H1 (cell line): ENCODE measurements around the gene STARD3. TPM values are rescaled to one million over a fixed set of nuclear protein-coding genes. Genes with fewer than 3 reads are reported as not detected.

ENCODE experiments used
- CTCF ChIA-PET: fragments of 300-600 bp; sonication (Branson Sonifier 250); formaldehyde crosslinking; loops from one replicate; lab custom pipeline; 2021; ENCODE audit not compliant: partially characterized antibody; lab: Charles Lee
- POLR2A ChIA-PET: fragments of 300-600 bp; sonication (Branson Sonifier 250); formaldehyde crosslinking; loops from one replicate; lab custom pipeline; 2021; ENCODE audit warnings: inconsistent platforms; ENCODE audit not compliant: partially characterized antibody; lab: Charles Lee
- DNase-seq, 2 experiments: peaks; one replicate each; pipeline versions ENCODE4 v3.0.0 to v3.0.0-alpha.2; 2010 to 2022; ENCODE audit warnings: low spot score in 2 of 2, low read depth in 1 of 2, mixed read lengths in 1 of 2
- FAIRE-seq: peaks from 2 replicates; lab custom pipeline; 2011; peaks lifted over from hg19 to GRCh38; lab: Jason Lieb, UNC
- H2AFZ ChIP-seq: 2 replicates; pipeline ENCODE4 v1.8.1; 2012; ENCODE audit warnings: low read length, inconsistent platforms
- H2AK5ac ChIP-seq: 2 replicates; pipeline ENCODE4 v1.6.1; 2013; ENCODE audit warnings: low read depth, low read length
- H2BK120ac ChIP-seq: replicated peaks from 2 replicates; pipeline ENCODE3; 2013; ENCODE audit warnings: low read depth, low read length, inconsistent platforms
- H2BK12ac ChIP-seq: 2 replicates; pipeline ENCODE4 v1.6.1; 2013; ENCODE audit warnings: low read depth, low read length
- H2BK15ac ChIP-seq: 2 replicates; pipeline ENCODE4 v1.6.1; 2013; ENCODE audit warnings: low read length
- H2BK20ac ChIP-seq: 2 replicates; pipeline ENCODE4 v1.6.1; 2013; ENCODE audit warnings: low read length
- H2BK5ac ChIP-seq: 2 replicates; pipeline ENCODE4 v1.6.1; 2013; ENCODE audit warnings: low read depth, low read length
- H3K14ac ChIP-seq: 2 replicates; pipeline ENCODE4 v1.6.1; 2013; ENCODE audit warnings: inconsistent platforms; ENCODE audit not compliant: insufficient read length
- H3K18ac ChIP-seq: 2 replicates; pipeline ENCODE4 v1.6.1; 2013; ENCODE audit warnings: low read length; ENCODE audit errors: extremely low read depth
- H3K23ac ChIP-seq: 2 replicates; pipeline ENCODE4 v1.6.1; 2013; ENCODE audit warnings: inconsistent platforms; ENCODE audit not compliant: insufficient read length
- H3K23me2 ChIP-seq: 2 replicates; pipeline ENCODE4 v1.6.1; 2013; ENCODE audit warnings: low read depth, low read length
- H3K27ac ChIP-seq: 2 replicates; pipeline ENCODE4 v1.6.1; 2011; ENCODE audit warnings: low read depth, low read length, inconsistent platforms
- H3K27me3 ChIP-seq, 4 experiments: replicated peaks in 1 of 4; 1 replicate in 1 of 4; 2 replicates in 3 of 4; pipeline versions ENCODE4 v1.6.1 to v1.8.1; 2011 to 2013; ENCODE audit warnings: low read length in 3 of 4, mild to moderate bottlenecking in 3 of 4, inconsistent platforms in 2 of 4, mixed read lengths in 2 of 4, moderate library complexity in 1 of 4; ENCODE audit not compliant: control insufficient read depth in 3 of 4, insufficient read depth in 3 of 4; ENCODE audit errors: extremely low read depth in 1 of 4
- H3K36me3 ChIP-seq, 4 experiments: 2 replicates each; pipeline versions ENCODE4 v1.6.1 to v1.8.1; 2011 to 2013; ENCODE audit warnings: mild to moderate bottlenecking in 4 of 4, low read length in 3 of 4, moderate library complexity in 2 of 4, control low read depth in 1 of 4, inconsistent platforms in 1 of 4; ENCODE audit not compliant: insufficient read depth in 4 of 4, control insufficient read depth in 2 of 4
- H3K4ac ChIP-seq: replicated peaks from 2 replicates; pipeline ENCODE3; 2013; ENCODE audit warnings: low read length, low read depth, mixed read lengths, inconsistent platforms; ENCODE audit not compliant: insufficient read length
- H3K4me1 ChIP-seq, 4 experiments: replicated peaks in 1 of 4; 1 replicate in 1 of 4; 2 replicates in 3 of 4; pipeline versions ENCODE4 v1.6.1 to v1.8.1; 2011 to 2013; ENCODE audit warnings: low read length in 3 of 4, inconsistent platforms in 2 of 4, mixed read lengths in 1 of 4; ENCODE audit not compliant: insufficient read depth in 4 of 4, control insufficient read depth in 3 of 4
- H3K4me2 ChIP-seq, 2 experiments: 2 replicates each; pipeline versions ENCODE4 v1.6.1 to v1.8.1; 2011 to 2013; ENCODE audit warnings: low read depth in 2 of 2, low read length in 2 of 2, control low read depth in 1 of 2, inconsistent platforms in 1 of 2, mild to moderate bottlenecking in 1 of 2; ENCODE audit not compliant: insufficient read depth in 1 of 2
- H3K4me3 ChIP-seq, 4 experiments: fragments of 200-600, 300-600 bp in 1 of 4; sonication (generic), shearing (Covaris generic), sonication (Bioruptor Twin) in 1 of 4; 2 replicates each; pipeline versions ENCODE4 v1.5.1 to v1.8.1; 2011 to 2016; ENCODE audit warnings: low read length in 4 of 4, low read depth in 3 of 4, control low read depth in 2 of 4, inconsistent platforms in 2 of 4, mild to moderate bottlenecking in 2 of 4, mixed read lengths in 1 of 4, moderate library complexity in 1 of 4; ENCODE audit not compliant: insufficient read depth in 2 of 4; ENCODE audit errors: extremely low read depth in 1 of 4
- H3K56ac ChIP-seq: replicated peaks from 2 replicates; pipeline ENCODE3; 2013; ENCODE audit warnings: low read depth, mild to moderate bottlenecking, mixed read lengths, low read length, inconsistent platforms; ENCODE audit not compliant: insufficient read length
- H3K79me1 ChIP-seq: 2 replicates; pipeline ENCODE4 v1.6.1; 2013; ENCODE audit warnings: low read depth, low read length, control low read depth
- H3K79me2 ChIP-seq, 2 experiments: 2 replicates each; pipeline versions ENCODE4 v1.6.1 to v1.8.1; 2012 to 2013; ENCODE audit warnings: low read length in 2 of 2, mild to moderate bottlenecking in 2 of 2, inconsistent platforms in 1 of 2; ENCODE audit not compliant: insufficient read depth in 2 of 2, control insufficient read depth in 1 of 2
- H3K9ac ChIP-seq, 4 experiments: replicated peaks in 1 of 4; 1 replicate in 1 of 4; 2 replicates in 3 of 4; pipeline versions ENCODE4 v1.6.1 to v1.8.1; 2011 to 2013; ENCODE audit warnings: low read depth in 3 of 4, low read length in 3 of 4, control low read depth in 2 of 4, mild to moderate bottlenecking in 2 of 4, moderate library complexity in 2 of 4, inconsistent platforms in 1 of 4; ENCODE audit errors: extremely low read depth in 1 of 4
- H3K9me3 ChIP-seq, 2 experiments: 2 replicates each; pipeline versions ENCODE4 v1.6.1 to v1.8.1; 2012 to 2013; ENCODE audit warnings: mild to moderate bottlenecking in 2 of 2, moderate library complexity in 2 of 2, control low read depth in 1 of 2, inconsistent platforms in 1 of 2, low read depth in 1 of 2, low read length in 1 of 2, mixed read lengths in 1 of 2; ENCODE audit not compliant: insufficient read depth in 2 of 2
- H4K20me1 ChIP-seq, 2 experiments: replicated peaks in 1 of 2; 2 replicates each; pipeline versions ENCODE3 to v1.8.1; 2011 to 2013; ENCODE audit warnings: inconsistent platforms in 2 of 2, low read length in 2 of 2, mild to moderate bottlenecking in 1 of 2; ENCODE audit not compliant: insufficient read depth in 2 of 2, control insufficient read depth in 1 of 2
- H4K5ac ChIP-seq: 2 replicates; pipeline ENCODE4 v1.6.1; 2013; ENCODE audit warnings: low read length, low read depth, mixed read lengths, inconsistent platforms; ENCODE audit not compliant: insufficient read length
- H4K8ac ChIP-seq: 2 replicates; pipeline ENCODE4 v1.8.0; 2013; ENCODE audit warnings: mild to moderate bottlenecking, moderate library complexity, low read length, inconsistent platforms; ENCODE audit not compliant: insufficient read depth; ENCODE audit errors: extremely low read depth
- H4K91ac ChIP-seq: replicated peaks from 2 replicates; pipeline ENCODE3; 2013; ENCODE audit warnings: low read length, mixed read lengths, inconsistent platforms; ENCODE audit not compliant: insufficient read length
- TCF12 ChIP-seq: IDR thresholded peaks from 2 replicates; pipeline ENCODE4 v1.6.1; 2011; ENCODE audit warnings: low read depth, mild to moderate bottlenecking, low read length
- WGBS, 2 experiments: shearing (Covaris generic) in 1 of 2; methylation state at CpG; one replicate each; pipeline versions ENCODE4 v1.1.6 to v1.1.7; 2013 to 2015; ENCODE audit warnings: low lambda C conversion rate in 2 of 2, mixed read lengths in 2 of 2, inconsistent platforms in 1 of 2, low coverage in 1 of 2, missing lambda C conversion rate in 1 of 2; ENCODE audit not compliant: insufficient replicate concordance in 2 of 2, insufficient coverage in 1 of 2, insufficient read length in 1 of 2; ENCODE audit errors: extremely low coverage in 1 of 2, missing lambda C conversion rate in 1 of 2; 5-methylcytosine and 5-hydroxymethylcytosine counted together
- polyA plus RNA-seq, 7 experiments: library from polyadenylated mRNA; depleted of rRNA in 3 of 7; stranded (reverse) in 5 of 7; unstranded in 2 of 7; fragments of >200 nt in 5 of 7; fragments of 200-250 nt in 2 of 7; gene quantifications; 1 replicate in 5 of 7; 2 replicates in 1 of 7; 4 replicates in 1 of 7; pipeline versions ENCODE4 v1.2.1 to v1.2.3, GENCODE V29; 2011 to 2013; ENCODE audit warnings: missing spikeins in 2 of 7, mixed read lengths in 2 of 7
- total RNA-seq: library from RNA; stranded (reverse); fragmentation: NEBNext Ultra II Directional; extraction: Animal tissue kit (Norgen Biotek cat#: 25700); gene quantifications from 2 replicates; pipeline ENCODE4 v1.2.1, GENCODE V29; 2021

STARD3 gene
- total and polyA plus RNA-seq, 2 of the 8 experiments (the other 6 are each of a cell fraction or from before 2014, with no cell fraction given), result 47.6 to 80.3 TPM

- Histone ChIP-seq H3K4me2 (peak overlapping the region; percentile 93 to 98), H2BK20ac (peak overlapping the region; percentile 82; the same call in 1 of the 2 replicates), H3K79me2 (peaks cover 0 to 4% of the 10 kb centered on the region in 2 experiments; a peak in 1 of 4 replicates), H2AFZ (no peak overlapping the region), H4K5ac (peak overlapping the region; percentile 79), H2BK120ac (no peak overlapping the region), H2AK5ac (no peak overlapping the region; the same call in 1 of the 2 replicates), H3K36me3 (peaks cover 0 to 3% (median 0%) of the 10 kb centered on the region in 4 experiments; a peak in 1 of 8 replicates), H3K56ac (no peak overlapping the region), H3K27me3 (no peaks in the 10 kb centered on the region), H3K18ac (peak overlapping the region; percentile 36; the same call in 1 of the 2 replicates), H3K23ac (no peak overlapping the region), H3K14ac (no peak overlapping the region), H3K4ac (peak overlapping the region; percentile 9), H3K27ac (no peak overlapping the region), H3K4me1 (peaks cover 0 to 13% (median 3%) of the 10 kb centered on the region in 4 experiments), H3K23me2 (peaks cover 12% of the 10 kb centered on the region), H2BK5ac (peak overlapping the region; percentile 99; the same call in 1 of the 2 replicates), H4K20me1 (no peaks in the 10 kb centered on the region), H4K8ac (no peak overlapping the region), H3K4me3 (peak overlapping the region; percentile 75 to 84 (median 80); a peak in 7 of 8 replicates), H3K9ac (no peak overlapping the region), H4K91ac (peak overlapping the region; percentile 58), H2BK15ac (no peak overlapping the region), H3K9me3 (no peaks in the 10 kb centered on the region), H3K79me1 (0 out of 2 replicates have a peak, but pooled peaks cover 2% of the 10 kb centered on the region), H2BK12ac (no peak overlapping the region)
- no peak for TF ChIP-seq TCF12
- 67% methylated on average over 6 of the region's 6 CpGs; no CpG with 5 or more reads in 1 of the 2 experiments for WGBS, 2 experiments
- FAIRE-seq (no peak), DNase-seq (no peak)
- ChIA-PET CTCF (interaction anchor here (0.5 to 52.4 kb wide), 7 partner anchors 9 to 562 kb away, joined by 3 to 1885 read pairs (median 8); partner anchors contain the start of genes ERBB2, MIEN1, PNMT and PPP1R1B), POLR2A (interaction anchor here (1.1 to 38.1 kb wide), 6 partner anchors 4 to 65 kb away, joined by 5 to 708 read pairs (median 11); partner anchors contain the start of genes ERBB2, PGAP3, PNMT and TCAP)
Observed at GRCh38 chr17:39687101-39687545, 50.2 kb downstream of the STARD3 start.
